ENCODE measurements around the gene RAB26.
"Not testable (repeated sequence)": the region's sequence is repeated elsewhere in the genome, so short reads cannot be mapped to it uniquely, and the experiment has no call there.

RAB26 gene

DNA sequence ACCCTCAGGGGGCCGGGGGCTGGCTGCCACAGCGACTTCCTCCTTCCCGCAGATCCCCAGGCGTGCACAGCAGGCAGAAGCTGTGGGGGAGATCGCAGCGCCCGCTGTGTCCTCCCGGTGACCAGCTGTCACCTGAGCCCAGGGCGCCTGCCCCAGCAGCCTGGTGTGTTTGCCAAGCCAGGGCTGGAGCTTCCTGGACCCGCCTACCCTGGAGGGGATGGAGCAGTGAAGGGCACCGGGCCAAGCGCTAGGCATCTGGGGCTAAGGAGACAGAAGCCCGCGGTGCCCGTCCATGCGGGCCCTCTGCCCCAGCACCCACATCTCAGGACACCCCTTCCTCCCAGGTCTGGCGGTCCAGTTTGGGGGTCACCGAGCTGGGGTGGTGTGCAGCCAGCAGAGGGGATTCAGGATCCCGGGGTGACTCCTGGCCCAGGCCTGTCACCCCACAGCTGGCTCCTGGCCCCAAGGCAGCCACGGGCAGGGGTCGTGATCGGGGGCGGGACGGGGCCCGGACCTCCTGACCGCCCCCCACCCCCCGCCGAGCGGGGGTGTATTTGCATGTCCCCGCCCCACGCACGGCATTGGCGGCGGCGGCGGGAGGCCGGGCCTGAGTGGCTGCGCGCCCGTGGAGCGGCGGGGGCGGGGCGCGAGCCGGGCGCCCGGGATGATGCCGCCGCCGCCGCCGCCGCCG is at the start of gene RAB26:
Gene RAB26 (plus strand): TSS at position 645 of the 691 bp plus-strand sequence. CDS start 159 bp downstream, outside the sequence.
- peak; percentile 80 for DNase-seq (ENCODE audit: low spot score)

GRCh38 chr16:2101581-2101980 is 46.8 kb upstream of the RAB26 start:
- not testable (repeated sequence) for DNase-seq (ENCODE audit: low spot score)

DNA sequence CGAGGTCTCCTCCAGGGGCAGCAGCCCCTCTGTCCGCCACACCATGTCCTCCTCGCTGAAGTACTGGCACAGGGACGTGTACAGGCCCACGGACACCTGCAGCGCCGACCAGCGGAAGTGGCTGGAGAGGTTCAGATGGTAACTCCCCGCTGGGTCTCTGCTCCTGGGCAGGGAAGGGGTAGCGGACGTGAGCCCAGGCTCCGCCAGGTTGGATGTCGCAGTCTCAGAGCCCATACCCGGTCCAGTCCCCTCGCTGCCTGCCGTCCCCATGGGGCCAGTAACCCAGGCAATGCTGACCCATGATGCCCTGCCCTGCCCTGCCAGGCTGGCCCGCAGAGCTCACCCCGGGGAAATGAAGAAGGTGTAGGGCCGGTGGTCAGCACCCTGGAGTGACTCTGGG is 46.0 kb upstream of the RAB26 start:
- no peak for DNase-seq (ENCODE audit: low spot score)

DNA sequence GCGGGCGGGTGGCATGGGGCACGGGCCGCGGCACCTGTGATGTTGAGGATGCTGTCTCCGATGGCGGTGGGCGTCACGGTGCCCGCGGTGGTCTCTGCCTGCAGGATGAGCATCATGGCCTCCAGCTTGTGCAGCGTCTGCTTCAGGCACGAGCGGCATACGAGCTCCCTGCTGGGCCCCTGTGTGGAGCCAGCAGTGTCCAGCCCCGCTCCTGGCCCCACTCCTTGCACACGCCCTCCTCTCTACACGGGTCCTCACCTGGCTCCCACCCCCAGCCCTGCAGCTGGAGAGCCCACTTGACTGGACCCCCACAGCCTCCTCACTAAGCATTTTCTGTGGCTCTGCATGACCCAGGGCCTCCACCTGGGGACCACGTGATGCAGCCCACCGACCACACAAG is 44.0 kb upstream of the RAB26 start:
- not testable (repeated sequence) for DNase-seq (ENCODE audit: low spot score)

DNA sequence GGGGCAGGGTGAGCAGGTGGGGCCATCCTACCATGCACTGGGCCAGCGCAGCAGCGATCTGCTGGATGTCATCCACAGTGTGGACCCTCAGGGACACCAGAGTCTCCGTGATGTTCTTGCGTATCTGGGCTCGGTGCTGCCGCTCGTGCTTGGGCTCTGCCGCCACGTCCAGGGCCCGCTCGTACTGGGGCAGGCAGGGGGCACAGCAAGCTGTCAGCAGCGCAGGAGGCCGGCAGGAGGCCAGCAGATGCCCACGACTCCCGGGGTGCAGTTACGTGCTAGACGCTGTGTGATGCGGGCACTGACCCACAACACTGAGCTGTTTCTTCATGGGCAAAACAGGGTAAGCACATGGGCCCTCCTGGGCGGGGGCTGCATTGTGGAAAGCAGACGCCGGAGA is 43.1 kb upstream of the RAB26 start:
- not testable (repeated sequence) for DNase-seq (ENCODE audit: low spot score)

DNA sequence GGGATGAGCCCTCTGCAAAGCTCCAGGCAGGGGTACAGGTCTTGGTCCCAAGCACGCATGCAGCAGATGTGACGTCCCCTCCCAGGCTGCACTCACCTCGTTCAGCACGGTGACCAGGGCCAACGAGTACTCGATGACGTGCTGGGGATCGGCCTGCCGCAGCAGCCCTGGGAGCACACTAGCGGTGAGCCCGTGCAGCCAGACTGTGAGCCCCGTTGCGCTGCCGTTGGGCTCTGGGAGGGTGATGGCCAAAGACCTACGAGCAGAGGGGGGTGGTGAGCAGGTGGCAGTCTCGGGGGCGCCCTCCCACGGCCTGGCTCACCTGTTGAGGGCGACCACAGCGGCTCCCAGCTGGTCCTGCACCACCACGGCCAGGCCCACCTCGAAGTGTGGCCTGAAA is 42.7 kb upstream of the RAB26 start:
- not testable (repeated sequence) for DNase-seq (ENCODE audit: low spot score)

DNA sequence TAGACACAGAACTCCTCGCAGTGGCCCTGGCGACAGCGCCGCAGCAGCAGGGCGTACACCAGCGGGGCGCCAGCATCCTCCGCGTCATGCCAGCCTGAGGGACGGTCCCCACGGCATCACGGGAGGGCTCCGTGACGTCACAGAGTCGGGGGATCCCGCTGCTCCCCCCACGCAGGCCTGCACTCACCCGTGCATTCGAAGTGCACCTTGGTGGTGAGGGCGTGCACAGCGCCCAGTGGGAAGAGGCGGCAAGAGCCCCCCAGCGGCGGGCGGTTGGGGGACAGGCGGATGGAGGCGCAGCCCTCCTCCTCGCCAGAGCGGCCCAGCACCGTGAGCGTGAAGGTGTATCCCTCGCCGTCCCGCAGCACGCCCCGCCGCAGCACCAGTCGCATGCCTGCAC is 42.2 kb upstream of the RAB26 start:
- DNase-seq (ENCODE audit: low spot score) = not testable (repeated sequence)

DNA sequence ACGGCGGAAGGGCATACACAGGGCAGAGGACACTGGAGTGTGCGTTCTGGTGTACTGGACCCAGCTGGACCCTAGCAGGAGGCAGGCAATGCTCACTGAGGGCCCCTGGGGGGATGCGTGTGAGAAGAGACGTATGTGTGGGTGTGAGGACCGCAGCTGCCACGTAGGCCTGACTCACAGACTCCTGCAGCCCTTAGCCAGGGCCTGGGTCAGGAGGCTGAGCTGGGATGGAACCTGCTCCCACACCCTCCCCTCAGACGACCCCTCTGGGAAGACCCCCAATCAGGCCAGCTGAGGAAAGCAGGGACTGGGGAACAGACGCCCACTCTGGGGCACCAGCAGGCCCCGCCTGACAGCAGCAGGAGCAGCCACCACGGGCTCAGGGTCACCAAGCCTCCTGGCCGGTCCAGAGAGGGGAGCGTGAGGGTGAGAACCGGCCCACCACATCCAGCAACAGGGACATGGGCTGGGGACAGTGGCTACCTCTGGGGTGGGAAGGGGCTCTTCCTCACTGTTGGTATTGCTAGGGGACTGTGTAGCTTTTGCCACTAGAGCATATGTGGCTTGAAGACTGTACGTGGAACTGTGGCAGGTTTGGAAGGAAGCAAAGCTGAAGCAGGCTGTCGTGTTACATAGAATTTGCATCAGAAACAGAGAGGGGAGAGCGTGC is 41.2 kb upstream of the RAB26 start:
- not testable (repeated sequence) for DNase-seq (ENCODE audit: low spot score)

GRCh38 chr16:2107791-2108125 is 40.7 kb upstream of the RAB26 start:
- not testable (repeated sequence) for DNase-seq (ENCODE audit: low spot score)

- DNase-seq (ENCODE audit: low spot score) = not testable (repeated sequence)
These were observed 39.8 kb upstream of the RAB26 start for GRCh38 chr16:2108446-2109270.

- DNase-seq (ENCODE audit: low spot score) = not testable (repeated sequence)
These were observed 39.2 kb upstream of the RAB26 start for GRCh38 chr16:2109271-2109580.

- DNase-seq (ENCODE audit: low spot score) = not testable (repeated sequence)
These were observed 38.6 kb upstream of the RAB26 start for GRCh38 chr16:2109872-2110271.

DNA sequence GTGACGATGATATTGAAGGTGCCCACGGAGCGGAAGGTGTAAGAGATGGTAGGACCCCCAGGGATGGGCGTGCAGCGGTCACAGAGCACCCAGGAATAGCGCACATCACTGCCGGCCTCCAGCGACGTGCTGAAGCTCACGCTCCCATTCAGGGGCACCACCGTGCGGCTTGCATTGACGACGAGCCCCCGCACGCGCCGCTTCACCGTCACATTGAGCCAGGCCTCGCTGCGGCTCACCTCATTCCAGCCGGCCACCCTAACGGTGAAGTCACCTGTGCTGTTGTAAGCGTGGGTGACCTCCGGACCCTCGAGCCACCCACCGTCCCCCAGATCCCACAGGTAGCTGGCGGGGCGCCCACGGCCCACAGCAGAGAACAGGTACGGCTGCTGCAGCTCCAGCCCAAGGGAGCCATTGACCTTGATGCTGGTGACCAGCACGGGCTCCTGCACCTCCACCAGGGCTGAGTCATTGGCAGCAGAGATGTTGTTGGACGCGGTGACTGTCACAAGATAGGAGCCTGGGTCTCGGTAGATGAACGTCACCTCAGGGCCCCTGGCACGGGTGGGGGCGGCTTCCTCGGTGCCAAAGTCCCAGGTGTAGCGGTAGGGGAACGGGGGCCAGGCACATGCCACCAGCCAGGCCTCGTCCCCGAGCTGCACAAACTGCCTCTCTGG is 38.0 kb upstream of the RAB26 start:
- not testable (repeated sequence) for DNase-seq (ENCODE audit: low spot score)

GRCh38 chr16:2111009-2111353 is 37.4 kb upstream of the RAB26 start:
- not testable (repeated sequence) for DNase-seq (ENCODE audit: low spot score)

DNA sequence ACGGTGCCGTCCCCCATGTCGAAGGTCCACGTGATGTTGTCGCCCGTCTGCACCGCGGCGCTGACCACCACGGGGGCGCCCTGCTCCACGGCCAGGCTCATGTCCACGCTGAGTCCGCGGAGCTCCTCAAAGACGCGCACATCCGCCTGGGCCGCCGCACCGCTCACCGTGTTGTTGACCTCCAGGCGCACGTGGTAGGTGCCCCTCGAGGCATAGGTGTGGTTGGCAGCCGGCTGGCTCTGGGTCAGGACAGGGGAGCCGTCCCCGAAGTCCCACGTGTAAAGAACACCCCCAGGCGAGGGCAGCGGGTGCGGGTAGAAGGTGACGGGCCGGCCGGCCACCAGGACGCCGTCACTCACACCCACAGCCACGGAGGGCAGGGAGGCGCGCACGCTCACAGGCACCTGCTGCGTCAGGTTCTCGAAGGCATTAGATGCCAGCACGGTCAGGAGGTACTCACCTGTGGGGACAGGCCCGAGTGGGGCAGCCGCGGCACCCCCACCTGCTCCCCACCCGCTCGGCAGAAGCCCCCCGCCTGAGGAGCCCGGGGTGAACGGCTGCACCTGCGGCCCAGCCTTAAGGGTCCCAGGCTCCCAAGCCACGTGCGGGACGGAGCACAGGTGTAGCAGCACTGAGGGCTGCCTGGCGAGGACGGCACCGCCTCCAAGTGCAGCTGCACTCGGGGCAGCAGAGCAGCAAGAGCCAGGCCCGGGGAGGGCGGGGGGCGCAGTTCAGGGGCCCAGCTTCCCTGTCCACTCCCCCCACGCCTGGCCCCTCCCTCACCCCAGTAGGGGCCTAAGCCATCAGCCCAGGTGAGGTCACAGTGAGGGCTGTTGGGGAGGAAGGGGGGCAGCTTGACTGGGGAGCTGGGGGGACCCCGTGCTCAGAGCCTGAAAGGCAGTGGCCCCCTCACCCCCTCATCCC is 36.8 kb upstream of the RAB26 start:
- not testable (repeated sequence) for DNase-seq (ENCODE audit: low spot score)

DNA sequence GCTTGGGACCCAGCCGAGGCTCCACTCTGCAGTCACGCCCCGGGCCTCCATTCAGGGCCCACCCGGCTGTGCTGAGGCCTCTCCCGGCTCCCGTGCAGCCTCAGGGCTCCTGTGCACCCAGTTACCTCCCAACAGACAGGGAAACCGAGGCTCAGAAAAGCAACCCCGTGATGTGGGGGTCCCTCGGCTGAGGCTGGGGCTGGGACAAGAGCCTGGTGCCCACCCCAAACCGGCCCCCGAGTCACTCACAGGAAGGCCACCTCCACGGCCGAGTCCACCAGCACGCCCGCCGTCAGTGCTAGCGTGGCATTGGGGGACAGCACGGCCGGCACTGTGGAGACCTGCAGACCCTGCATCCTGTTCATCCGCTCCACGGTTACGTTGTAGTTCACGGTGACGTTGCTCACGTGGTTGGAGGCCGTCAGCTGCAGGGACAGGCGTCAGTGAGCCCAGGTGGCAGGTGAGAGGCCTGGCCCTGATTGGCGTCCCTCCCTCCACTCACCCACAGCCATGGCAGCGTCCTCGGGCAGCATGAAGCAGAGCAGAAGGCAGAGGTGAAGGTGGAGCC is 35.8 kb upstream of the RAB26 start:
- not testable (repeated sequence) for DNase-seq (ENCODE audit: low spot score)

DNA sequence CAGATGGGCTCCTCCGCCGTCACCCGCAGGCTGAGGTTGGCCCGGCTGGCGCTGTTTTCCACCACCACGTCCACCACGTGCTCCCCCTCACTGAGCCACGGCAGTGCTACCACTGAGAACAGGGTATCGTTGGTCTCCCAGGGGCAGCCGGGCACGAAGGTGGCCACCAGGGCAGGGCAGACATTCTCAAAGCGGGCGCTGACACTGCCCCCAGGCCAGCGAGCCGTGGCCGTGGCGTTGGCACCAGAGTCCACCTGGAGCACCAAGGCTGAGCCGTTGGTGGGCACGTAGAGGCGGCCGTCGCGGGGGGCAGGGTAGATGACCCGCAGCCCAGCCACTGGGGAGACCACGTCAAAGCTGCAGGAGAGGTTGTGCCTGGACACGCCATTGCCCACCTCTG is 34.2 kb upstream of the RAB26 start:
- not testable (repeated sequence) for DNase-seq (ENCODE audit: low spot score)

GRCh38 chr16:2114885-2115590 is 33.4 kb upstream of the RAB26 start:
- not testable (repeated sequence) for DNase-seq (ENCODE audit: low spot score)

DNA sequence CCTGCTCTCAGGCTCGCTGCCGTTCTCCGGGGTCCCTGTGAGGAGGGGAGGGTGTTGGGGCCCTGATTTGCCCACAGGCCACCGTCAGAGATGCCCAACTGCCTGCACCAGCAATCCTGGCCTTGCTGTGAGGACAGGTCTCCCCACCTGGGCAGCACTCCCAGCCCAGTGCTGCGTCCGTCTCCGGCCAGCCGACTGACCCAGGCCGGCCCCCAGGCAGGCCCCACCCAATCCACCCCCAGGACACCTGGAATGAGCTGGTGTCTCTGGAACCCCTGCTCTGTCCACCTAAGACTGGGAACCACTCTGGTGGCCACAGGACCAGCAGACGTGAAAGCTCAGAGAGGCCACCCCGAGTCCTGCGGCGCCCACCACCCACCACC is 32.8 kb upstream of the RAB26 start:
- no peak for DNase-seq (ENCODE audit: low spot score)

DNA sequence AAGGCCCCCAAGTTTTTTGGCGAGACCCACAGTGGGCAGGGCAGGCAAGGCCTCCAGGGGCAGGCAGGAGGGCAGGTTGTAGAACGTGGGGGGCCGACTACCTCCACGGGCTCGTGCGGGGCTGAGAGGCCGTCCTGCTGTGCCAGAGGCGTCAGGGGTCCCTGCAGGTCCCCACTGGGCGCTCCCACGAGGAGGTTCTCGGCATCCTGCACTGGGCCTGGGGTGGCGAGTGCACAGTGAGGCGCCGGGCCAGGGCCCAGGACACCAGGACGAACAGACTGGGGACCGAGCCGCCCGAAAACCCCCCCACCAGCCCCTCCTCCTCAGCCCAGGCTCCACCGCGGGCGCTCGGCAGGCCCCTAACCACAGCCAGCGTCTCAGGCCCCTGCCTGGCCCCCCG is 32.0 kb upstream of the RAB26 start:
- not testable (repeated sequence) for DNase-seq (ENCODE audit: low spot score)

Data from SW480 (cell line).